ENCODE measurements around the gene DAB2IP.
"Not testable (repeated sequence)": the region's sequence is repeated elsewhere in the genome, so short reads cannot be mapped to it uniquely, and the experiment has no call there.

Gene DAB2IP

DNA sequence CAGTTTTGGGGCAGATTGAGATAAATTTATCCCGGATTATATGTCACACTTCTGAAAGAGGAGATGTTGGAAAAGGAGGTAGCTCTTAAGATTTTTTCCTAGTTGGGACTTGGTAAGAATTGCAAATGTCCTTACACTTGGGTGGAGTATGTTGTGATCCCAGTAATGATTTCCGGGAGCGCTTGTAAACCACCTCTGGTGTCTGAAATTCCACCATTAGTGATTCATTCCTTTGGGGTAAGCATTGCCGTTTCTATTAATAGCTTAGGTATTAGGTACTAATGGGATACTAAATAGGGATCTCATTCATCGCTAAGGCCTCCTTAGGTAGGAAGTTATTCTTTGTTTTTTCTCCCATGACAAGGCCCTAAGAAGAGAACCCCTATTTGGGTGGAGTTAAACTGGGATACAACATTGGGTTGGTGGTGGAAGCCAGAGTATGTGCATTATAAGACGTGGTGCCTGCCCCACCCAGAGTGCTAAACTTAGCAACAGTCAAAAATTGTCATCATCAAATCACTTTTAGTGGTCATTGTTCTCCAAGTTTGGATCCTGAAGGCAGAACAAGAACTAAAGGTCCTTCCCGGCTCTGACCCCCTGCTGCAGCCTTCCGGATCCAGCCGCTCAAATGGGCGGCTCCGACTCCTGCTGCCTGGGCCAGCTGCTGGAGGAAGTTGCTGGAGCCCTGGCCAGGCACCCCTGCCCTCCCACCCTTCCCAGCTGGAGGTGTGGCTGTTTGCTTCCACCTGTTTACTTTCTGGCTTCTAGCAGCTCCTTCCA lies 31.7 kb upstream of the DAB2IP start:
- TF ChIP-seq, protein P1, sequence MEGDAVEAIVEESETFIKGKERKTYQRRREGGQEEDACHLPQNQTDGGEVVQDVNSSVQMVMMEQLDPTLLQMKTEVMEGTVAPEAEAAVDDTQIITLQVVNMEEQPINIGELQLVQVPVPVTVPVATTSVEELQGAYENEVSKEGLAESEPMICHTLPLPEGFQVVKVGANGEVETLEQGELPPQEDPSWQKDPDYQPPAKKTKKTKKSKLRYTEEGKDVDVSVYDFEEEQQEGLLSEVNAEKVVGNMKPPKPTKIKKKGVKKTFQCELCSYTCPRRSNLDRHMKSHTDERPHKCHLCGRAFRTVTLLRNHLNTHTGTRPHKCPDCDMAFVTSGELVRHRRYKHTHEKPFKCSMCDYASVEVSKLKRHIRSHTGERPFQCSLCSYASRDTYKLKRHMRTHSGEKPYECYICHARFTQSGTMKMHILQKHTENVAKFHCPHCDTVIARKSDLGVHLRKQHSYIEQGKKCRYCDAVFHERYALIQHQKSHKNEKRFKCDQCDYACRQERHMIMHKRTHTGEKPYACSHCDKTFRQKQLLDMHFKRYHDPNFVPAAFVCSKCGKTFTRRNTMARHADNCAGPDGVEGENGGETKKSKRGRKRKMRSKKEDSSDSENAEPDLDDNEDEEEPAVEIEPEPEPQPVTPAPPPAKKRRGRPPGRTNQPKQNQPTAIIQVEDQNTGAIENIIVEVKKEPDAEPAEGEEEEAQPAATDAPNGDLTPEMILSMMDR (IDR thresholded peaks at IDR 0.05; ENCODE audit: poor library complexity, severe bottlenecking): no peak
- DNase-seq (ENCODE audit: low spot score) (no peak), ATAC-seq (ENCODE audit: low read depth) (no peak)

DNA sequence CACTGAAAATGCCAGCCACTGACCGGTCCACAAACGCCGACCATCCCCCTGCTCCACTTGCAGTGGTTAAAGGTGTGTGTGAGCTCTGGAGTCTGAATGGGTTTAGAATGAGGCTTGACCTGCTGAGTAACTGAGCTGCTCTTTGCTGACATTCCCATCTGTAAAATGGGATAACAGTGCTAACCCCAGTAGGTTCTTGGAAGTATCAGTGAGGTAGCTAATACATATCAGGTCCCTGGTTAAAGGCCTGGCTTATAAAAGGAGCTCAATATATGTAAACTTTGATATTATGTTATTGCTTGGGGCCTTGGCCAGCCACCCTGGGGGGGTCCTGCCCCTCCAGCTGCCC lies 31.1 kb upstream of the DAB2IP start:
- H3K9me3 ChIP-seq (ENCODE audit: severe bottlenecking): no peaks in the 10 kb centered on the region
- no peak overlapping the region for H3K27ac ChIP-seq (ENCODE audit: poor library complexity, severe bottlenecking)
- TF ChIP-seq, protein P1 (IDR thresholded peaks at IDR 0.05; ENCODE audit: poor library complexity, severe bottlenecking): no peak
- no peaks in the 10 kb centered on the region for H3K4me1 ChIP-seq (ENCODE audit: insufficient read depth, poor library complexity, severe bottlenecking)
- no peaks in the 10 kb centered on the region for H3K36me3 ChIP-seq (ENCODE audit: low read depth)
- no peak overlapping the region for H3K4me3 ChIP-seq (ENCODE audit: severe bottlenecking)
- ATAC-seq (ENCODE audit: low read depth) (no peak), DNase-seq (ENCODE audit: low spot score) (no peak)
- no peaks in the 10 kb centered on the region for H3K27me3 ChIP-seq (ENCODE audit: insufficient read depth, poor library complexity, severe bottlenecking)

More for the DNA sequence above, 31.7 kb upstream of the DAB2IP start:
- Histone ChIP-seq H3K27me3 (ENCODE audit: insufficient read depth, poor library complexity, severe bottlenecking) (no peaks in the 10 kb centered on the region), H3K4me3 (ENCODE audit: severe bottlenecking) (no peak overlapping the region), H3K27ac (ENCODE audit: poor library complexity, severe bottlenecking) (no peak overlapping the region), H3K36me3 (ENCODE audit: low read depth) (no peaks in the 10 kb centered on the region), H3K4me1 (ENCODE audit: insufficient read depth, poor library complexity, severe bottlenecking) (no peaks in the 10 kb centered on the region), H3K9me3 (ENCODE audit: severe bottlenecking) (no peaks in the 10 kb centered on the region)

DNA sequence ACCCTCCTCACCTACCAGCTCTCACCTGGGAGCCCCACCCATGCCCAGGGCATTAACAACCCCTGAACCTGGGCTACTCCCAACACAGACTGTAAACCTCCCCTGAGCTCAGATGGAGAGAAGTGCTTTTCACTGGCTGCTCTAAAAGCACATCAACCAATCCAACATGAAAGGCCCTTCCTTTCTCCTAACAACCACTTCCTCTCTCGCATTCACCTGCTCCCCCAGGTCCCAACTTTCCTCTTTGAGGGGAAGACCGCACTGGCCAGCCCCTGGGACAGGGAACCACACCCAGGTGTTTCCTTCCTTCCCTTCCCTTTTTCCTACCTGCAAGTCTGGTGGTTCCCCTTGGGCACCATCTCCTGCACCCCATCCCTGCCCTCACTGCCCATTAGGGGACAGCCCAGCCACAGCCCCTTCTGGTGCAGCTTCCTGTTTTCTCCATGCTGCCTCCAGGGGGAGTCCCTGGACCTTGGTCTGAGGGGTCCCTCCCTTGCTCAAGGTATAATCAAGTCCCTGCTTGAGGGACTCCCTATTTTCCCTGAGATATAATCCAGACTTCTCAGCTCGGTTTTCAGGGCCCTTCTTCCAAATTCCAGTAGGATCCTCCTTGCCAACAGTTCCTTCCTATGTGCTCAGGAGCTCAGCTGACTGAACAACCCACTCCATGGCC lies 30.5 kb upstream of the DAB2IP start:
- no peaks in the 10 kb centered on the region for H3K9me3 ChIP-seq (ENCODE audit: severe bottlenecking)
- peak; percentile 61; the same call in 1 of the 3 replicates for ATAC-seq (ENCODE audit: low read depth)
- no peaks in the 10 kb centered on the region for H3K4me1 ChIP-seq (ENCODE audit: insufficient read depth, poor library complexity, severe bottlenecking)
- DNase-seq (ENCODE audit: low spot score): no peak
- no peak overlapping the region for H3K4me3 ChIP-seq (ENCODE audit: severe bottlenecking)
- no peak overlapping the region for H3K27ac ChIP-seq (ENCODE audit: poor library complexity, severe bottlenecking)
- TF ChIP-seq, protein P1 (IDR thresholded peaks at IDR 0.05; ENCODE audit: poor library complexity, severe bottlenecking): peak; percentile 44
- no peaks in the 10 kb centered on the region for H3K27me3 ChIP-seq (ENCODE audit: insufficient read depth, poor library complexity, severe bottlenecking)
- no peaks in the 10 kb centered on the region for H3K36me3 ChIP-seq (ENCODE audit: low read depth)

DNA sequence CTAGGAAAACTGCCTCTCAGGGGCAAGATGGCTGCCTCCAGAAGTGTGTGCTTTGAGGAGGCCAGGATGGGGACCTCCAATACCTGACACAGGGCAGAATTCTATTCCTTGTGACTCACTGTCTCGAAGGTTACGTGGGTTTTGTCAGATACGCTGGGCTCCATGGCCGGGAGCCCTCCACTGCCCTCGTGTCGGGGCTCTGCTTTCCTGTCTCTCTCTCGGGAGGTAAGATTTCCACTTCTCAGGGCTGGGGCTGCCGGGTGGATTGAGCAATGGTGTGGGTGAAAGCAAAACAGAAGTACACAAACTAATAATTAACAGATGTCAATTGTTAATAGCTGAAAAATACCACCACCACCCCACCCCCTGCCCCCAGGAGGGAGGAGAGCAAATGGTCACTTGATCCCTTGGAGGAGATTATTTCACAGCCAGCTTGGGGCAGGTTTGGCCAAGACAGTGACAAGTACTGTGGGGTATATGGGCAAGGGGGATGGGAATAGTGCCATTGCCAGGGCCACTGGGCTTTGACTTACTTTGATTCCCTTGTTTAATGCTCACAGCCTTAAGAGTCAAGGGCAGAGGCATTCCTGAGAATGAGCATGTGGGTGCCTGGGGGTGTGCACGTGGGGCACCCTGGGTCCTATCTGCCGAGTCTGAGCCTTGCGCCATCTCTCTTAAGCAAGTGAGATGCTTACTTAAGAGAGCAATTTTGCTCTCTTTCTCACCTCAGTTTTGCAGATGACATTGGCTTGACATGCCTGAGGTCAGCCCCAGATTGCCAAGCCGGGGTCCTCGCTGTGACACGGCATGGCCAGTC lies 28.8 kb upstream of the DAB2IP start:
- no peaks in the 10 kb centered on the region for H3K9me3 ChIP-seq (ENCODE audit: severe bottlenecking)
- no peak overlapping the region for H3K4me3 ChIP-seq (ENCODE audit: severe bottlenecking)
- TF ChIP-seq, protein P1 (IDR thresholded peaks at IDR 0.05; ENCODE audit: poor library complexity, severe bottlenecking): no peak
- H3K27me3 ChIP-seq (ENCODE audit: insufficient read depth, poor library complexity, severe bottlenecking): no peaks in the 10 kb centered on the region
- no peak for DNase-seq (ENCODE audit: low spot score)
- no peaks in the 10 kb centered on the region for H3K4me1 ChIP-seq (ENCODE audit: insufficient read depth, poor library complexity, severe bottlenecking)
- H3K27ac ChIP-seq (ENCODE audit: poor library complexity, severe bottlenecking): no peak overlapping the region
- H3K36me3 ChIP-seq (ENCODE audit: low read depth): no peaks in the 10 kb centered on the region
- no peak for ATAC-seq (ENCODE audit: low read depth)

DNA sequence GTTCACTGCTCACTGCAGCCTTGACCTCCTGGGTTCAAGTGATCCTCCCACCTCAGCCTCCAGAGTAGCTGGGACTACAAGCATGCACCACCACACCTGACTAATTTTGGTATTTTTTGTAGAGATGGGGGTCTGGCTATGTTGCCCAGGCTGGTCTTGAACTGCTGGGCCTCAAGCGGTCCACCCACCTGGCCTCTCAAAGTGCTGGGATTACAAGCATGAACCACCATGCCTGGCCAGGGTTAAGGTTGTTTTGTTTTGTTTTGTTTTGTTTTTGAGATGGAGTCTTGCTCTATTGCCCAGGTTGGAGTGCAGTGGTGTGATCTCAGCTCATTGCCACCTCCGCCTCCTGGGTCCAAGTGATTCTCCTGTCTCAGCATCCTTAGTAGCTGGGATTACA lies 28.0 kb upstream of the DAB2IP start:
- H3K4me3 ChIP-seq (ENCODE audit: severe bottlenecking); H3K4me1 ChIP-seq (ENCODE audit: insufficient read depth, poor library complexity, severe bottlenecking); ATAC-seq (ENCODE audit: low read depth); H3K27ac ChIP-seq (ENCODE audit: poor library complexity, severe bottlenecking); H3K9me3 ChIP-seq (ENCODE audit: severe bottlenecking); H3K36me3 ChIP-seq (ENCODE audit: low read depth); H3K27me3 ChIP-seq (ENCODE audit: insufficient read depth, poor library complexity, severe bottlenecking); DNase-seq (ENCODE audit: low spot score): not testable (repeated sequence)
